Mononuclear cell (primary cell): ENCODE data around the gene AP2M1. TPM values are rescaled to one million over a fixed set of nuclear protein-coding genes. Genes with fewer than 3 reads are reported as not detected.

Experiments used
- H3K27me3 ChIP-seq: 2 replicates; pipeline ENCODE4 v1.6.0; 2011; ENCODE audit warnings: low read length, control low read depth; ENCODE audit not compliant: insufficient read depth
- H3K4me1 ChIP-seq: 2 replicates; pipeline ENCODE4 v1.5.1; 2011; ENCODE audit warnings: mild to moderate bottlenecking, low read length, control low read depth; ENCODE audit not compliant: insufficient read depth
- H3K4me3 ChIP-seq: 2 replicates; pipeline ENCODE4 v1.5.1; 2011; ENCODE audit warnings: mild to moderate bottlenecking, low read length, moderate library complexity
- H3K9me3 ChIP-seq: 2 replicates; pipeline ENCODE4 v1.5.1; 2011; ENCODE audit warnings: low read depth, mild to moderate bottlenecking, control low read depth, low read length
- total RNA-seq: library from RNA; depleted of rRNA; stranded (reverse); fragments of >200 nt; gene quantifications from one replicate; pipeline ENCODE4 v1.2.3, GENCODE V29; 2012

Gene AP2M1
- total RNA-seq: 167 TPM

DNA sequence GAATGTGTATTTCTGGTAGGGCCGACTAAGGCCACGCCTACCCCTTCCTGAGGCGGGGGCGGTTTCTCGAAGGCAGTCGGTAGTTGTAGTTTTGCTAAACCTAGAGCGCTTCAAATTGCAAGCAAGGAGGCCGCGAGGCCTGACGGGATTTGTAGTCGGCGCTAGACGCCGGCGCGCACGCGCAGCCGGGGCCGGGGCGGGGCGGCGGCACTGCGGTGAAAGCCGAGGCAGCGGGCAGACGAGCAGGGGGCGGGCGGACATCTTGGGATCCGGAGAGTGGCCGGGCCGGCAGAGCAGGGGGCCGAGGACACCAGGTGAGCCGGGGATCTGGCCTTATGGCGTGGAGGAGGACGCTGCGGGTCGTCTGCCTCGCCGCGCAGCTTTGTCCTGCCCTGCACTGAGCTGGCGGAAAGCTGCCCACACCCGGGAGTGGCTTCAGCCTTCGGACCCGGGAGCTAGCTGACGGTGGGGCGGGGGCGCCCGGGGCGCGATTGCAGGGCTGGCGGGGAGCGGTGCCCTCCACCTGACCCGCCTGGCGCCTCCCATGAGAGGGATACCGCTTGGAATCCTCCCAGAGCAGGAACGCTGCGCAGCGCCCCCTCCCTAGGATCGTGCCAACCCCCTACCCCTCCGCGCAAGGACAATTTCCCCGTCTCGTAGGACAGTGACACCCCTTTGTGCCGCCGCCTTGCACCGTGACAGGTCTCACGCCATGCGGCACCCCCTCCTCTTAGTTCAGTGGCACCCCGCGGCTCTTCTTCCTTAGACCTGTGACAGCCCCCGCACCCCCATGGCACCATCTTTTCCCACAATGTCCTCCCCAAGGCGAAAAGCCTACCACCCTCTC lies at the start of gene AP2M1:
AP2M1 (plus strand) TSS at position 210 of the 847 bp plus-strand sequence. CDS start 2,139 bp downstream, outside the sequence.
- Histone ChIP-seq H3K27me3 (no peaks in the 10 kb centered on the region), H3K4me3 (peak within 1 kb of the TSS; percentile 98), H3K4me1 (peaks cover 36% of the 10 kb centered on the region), H3K9me3 (no peaks in the 10 kb centered on the region)

DNA sequence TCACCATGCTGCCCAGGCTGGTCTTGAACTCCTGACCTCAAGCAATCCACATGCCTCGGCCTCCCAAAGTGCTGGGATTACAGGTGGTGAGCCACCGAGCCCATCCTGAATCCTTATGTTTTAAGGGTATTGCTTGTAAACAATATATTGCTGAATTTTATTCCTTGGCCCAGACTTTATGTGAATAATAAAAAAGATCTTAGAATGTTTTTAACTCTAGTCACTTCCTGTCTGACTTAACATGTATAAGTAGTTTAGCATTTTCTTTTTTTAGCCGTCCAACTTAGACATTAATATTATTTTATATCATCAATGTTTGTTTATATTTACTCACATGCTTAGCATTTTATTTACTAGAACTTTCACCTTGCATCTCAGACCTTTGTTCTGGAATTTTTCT lies 48.6 kb upstream of the AP2M1 start:
- Histone ChIP-seq H3K27me3 (no peaks in the 10 kb centered on the region), H3K4me3 (no peak overlapping the region), H3K9me3 (no peaks in the 10 kb centered on the region), H3K4me1 (no peaks in the 10 kb centered on the region)

DNA sequence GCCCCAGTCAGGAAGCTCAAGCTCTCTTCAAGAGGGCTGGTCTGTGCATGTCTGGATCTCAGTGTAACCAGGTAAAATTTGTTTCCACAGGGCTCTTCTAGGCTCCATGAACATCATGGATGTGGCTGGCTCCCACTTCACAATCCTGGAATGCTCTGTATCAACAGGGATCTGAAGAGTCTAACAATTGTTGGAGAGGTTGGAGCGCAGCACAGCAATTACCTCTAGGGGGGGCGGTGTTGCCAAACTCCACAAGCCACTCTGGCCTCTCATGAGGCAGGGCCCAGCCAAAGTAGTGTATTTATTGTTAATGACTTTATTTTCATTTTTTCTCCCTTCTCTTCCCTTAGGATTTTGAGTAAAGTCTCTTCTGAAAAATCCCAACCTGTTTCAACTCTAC lies 45.6 kb upstream of the AP2M1 start:
- H3K4me3 ChIP-seq: no peak overlapping the region
- peaks cover 5% of the 10 kb centered on the region for H3K4me1 ChIP-seq
- no peaks in the 10 kb centered on the region for H3K9me3 ChIP-seq
- H3K27me3 ChIP-seq: no peaks in the 10 kb centered on the region

DNA sequence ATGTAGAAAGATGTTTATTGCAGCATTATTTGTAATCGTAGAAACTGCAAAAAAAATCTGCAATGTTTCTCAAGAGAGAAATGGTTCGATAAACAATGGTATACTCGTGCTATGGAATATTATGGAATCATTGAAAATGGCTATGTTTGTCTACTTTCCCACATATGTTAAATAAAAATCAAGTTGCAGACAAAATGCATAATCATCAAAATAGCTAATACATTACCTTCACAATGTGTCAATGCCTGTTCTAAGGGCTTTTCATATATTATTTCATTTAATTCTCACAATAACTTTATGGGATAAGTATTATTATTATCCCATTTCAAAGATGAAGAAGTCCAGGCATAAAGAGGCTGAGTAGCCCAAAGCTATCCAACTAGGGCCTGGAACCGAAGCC lies 41.7 kb upstream of the AP2M1 start:
- peaks cover 32% of the 10 kb centered on the region for H3K4me1 ChIP-seq
- no peaks in the 10 kb centered on the region for H3K27me3 ChIP-seq
- no peak overlapping the region for H3K4me3 ChIP-seq
- H3K9me3 ChIP-seq: no peaks in the 10 kb centered on the region

DNA sequence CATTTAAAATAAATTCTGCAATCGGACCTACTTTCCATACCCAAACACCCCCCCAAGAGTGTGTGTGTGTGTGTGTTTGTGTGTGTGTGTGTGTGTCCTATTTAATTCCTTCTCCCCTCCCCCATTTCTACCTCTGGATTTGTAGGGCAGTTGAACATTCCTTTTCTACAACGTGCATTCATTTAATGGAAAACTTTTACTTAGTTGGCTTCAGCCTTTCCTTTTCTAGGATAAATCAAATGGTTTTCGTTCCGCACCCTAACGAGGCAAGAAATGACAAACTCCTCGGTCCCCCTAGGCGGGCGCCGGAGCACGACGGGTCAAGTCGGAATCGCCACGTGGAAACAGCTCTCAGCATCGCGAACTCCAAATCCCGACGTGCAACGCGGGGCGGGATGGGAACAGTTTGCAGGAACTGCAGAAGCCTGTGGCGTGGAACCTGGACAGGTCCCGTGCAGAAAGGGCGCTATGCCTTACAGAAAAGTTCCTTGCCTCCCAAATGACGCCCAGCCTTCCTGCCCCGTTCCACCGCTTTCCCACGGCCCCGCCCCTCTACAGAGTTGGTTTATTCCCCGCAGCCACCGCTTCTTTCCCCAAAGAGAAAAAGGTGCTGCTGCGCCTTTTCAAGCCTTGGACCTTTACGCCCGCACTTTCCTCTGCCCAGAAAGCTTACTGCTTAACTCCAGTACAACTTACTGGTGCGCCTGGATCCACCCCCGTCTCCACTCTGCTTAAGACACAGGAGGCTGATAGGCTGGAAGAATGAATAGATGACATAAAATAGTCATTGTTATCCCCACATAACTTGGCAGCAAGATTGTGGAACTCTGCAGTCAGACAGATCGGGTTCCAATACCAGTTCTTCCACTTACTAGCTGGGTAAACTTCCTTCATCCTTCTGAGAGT lies 40.6 kb upstream of the AP2M1 start:
- H3K4me3 ChIP-seq: peak overlapping the region; percentile 92
- no peaks in the 10 kb centered on the region for H3K27me3 ChIP-seq
- H3K9me3 ChIP-seq: no peaks in the 10 kb centered on the region
- peaks cover 32% of the 10 kb centered on the region for H3K4me1 ChIP-seq

GRCh38 chr3:184134746-184135148 lies 39.9 kb upstream of the AP2M1 start:
- Histone ChIP-seq H3K9me3 (no peaks in the 10 kb centered on the region), H3K4me3 (peak overlapping the region; percentile 92), H3K4me1 (peaks cover 32% of the 10 kb centered on the region), H3K27me3 (no peaks in the 10 kb centered on the region)

GRCh38 chr3:184135149-184135910 lies 39.3 kb upstream of the AP2M1 start, which contains the start of gene EIF2B5:
Gene EIF2B5, plus strand, starts transcription at chr3:184135358. Its CDS starts 28 bp downstream, at chr3:184135386.
- Histone ChIP-seq H3K4me3 (peak within 1 kb of the TSS; percentile 92), H3K9me3 (no peaks in the 10 kb centered on the region), H3K27me3 (no peaks in the 10 kb centered on the region), H3K4me1 (peaks cover 32% of the 10 kb centered on the region)

GRCh38 chr3:184135911-184136260 lies 38.8 kb upstream of the AP2M1 start:
- no peaks in the 10 kb centered on the region for H3K9me3 ChIP-seq
- peak overlapping the region; percentile 92 for H3K4me3 ChIP-seq
- H3K4me1 ChIP-seq: peaks cover 32% of the 10 kb centered on the region
- H3K27me3 ChIP-seq: no peaks in the 10 kb centered on the region

- H3K4me1 ChIP-seq: peaks cover 21% of the 10 kb centered on the region
- no peak overlapping the region for H3K4me3 ChIP-seq
- H3K9me3 ChIP-seq: no peaks in the 10 kb centered on the region
- no peaks in the 10 kb centered on the region for H3K27me3 ChIP-seq
Measured at GRCh38 chr3:184140436-184140835, 34.2 kb upstream of the AP2M1 start.

GRCh38 chr3:184142199-184142598 lies 32.5 kb upstream of the AP2M1 start:
- H3K4me3 ChIP-seq: no peak overlapping the region
- peaks cover 3% of the 10 kb centered on the region for H3K4me1 ChIP-seq
- H3K9me3 ChIP-seq: no peaks in the 10 kb centered on the region
- H3K27me3 ChIP-seq: no peaks in the 10 kb centered on the region

- H3K27me3 ChIP-seq: no peaks in the 10 kb centered on the region
- no peaks in the 10 kb centered on the region for H3K9me3 ChIP-seq
- no peaks in the 10 kb centered on the region for H3K4me1 ChIP-seq
- no peak overlapping the region for H3K4me3 ChIP-seq
Measured at GRCh38 chr3:184143327-184143726, 31.3 kb upstream of the AP2M1 start.

DNA sequence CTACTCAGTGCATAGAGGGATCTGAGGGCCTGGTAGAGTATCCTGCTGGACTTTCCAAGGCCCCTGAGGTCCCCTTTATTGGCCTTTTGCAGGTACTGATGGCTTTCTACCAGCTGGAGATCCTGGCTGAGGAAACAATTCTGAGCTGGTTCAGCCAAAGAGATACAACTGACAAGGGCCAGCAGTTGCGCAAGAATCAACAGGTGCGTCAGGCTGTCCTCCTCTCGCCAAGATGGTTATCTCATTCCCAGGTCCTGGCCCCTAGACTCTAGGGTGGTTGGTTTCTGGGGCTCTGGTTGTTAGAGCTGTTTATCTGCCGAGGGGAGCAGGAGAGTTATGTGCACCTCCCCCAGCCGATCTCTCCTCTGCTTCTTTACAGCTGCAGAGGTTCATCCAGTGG lies 30.1 kb upstream of the AP2M1 start:
- Histone ChIP-seq H3K27me3 (no peaks in the 10 kb centered on the region), H3K4me1 (no peaks in the 10 kb centered on the region), H3K9me3 (no peaks in the 10 kb centered on the region), H3K4me3 (no peak overlapping the region)

DNA sequence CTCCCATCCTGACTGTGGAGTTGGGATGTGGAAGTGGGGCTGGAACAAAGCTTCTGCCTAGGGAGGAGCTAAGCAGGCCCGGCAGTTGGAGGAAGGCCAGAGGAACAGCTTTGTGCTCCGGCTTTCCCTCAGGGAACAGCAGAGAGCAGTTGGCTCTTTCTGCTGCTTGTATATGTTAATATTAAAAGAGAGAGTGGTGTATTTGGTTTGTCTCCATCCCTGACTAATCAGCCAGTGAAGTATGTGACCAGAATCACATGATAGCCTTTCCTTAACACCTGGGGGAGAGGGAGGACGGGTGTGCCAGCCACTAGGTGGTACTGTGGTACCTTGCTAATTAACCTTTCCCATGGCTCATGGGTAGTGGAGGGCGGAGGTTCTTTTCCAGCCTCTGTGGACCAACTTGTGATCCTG lies 29.5 kb upstream of the AP2M1 start:
- Histone ChIP-seq H3K4me1 (no peaks in the 10 kb centered on the region), H3K4me3 (no peak overlapping the region), H3K27me3 (no peaks in the 10 kb centered on the region), H3K9me3 (no peaks in the 10 kb centered on the region)

DNA sequence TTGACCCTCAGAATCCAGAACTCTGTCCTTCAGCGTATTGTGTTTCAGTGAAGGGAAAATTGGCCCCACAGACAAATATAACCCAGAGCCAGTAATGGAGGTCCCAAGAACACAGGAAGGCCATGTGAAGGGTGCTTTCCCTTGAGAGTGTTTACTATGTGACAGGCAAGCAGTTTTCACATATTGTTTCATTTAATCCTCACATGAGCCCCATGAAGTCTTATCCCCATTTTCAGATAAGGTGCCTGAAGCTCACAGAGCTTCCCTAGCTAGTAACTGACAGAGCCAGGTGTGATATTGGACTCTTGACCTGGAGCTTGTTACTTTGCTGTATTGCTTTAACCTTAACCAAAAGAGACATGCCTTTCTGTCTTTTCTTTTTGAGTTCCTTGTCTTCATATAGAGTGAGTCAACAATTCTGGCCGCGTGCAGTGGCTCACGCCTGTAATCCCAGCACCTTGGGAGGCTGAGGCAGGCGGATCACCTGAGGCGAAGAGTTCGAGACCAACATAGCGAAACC lies 28.8 kb upstream of the AP2M1 start:
- no peaks in the 10 kb centered on the region for H3K9me3 ChIP-seq
- no peak overlapping the region for H3K4me3 ChIP-seq
- no peaks in the 10 kb centered on the region for H3K4me1 ChIP-seq
- no peaks in the 10 kb centered on the region for H3K27me3 ChIP-seq
